GM19240 (cell line): ENCODE results near the gene HCN3.
"Not testable (repeated sequence)": the region's sequence is repeated elsewhere in the genome, so short reads cannot be mapped to it uniquely, and the experiment has no call there.

Experiments used
- DNase-seq: peaks from one replicate; pipeline ENCODE4 v3.0.0; 2011; ENCODE audit warnings: low spot score; ENCODE audit not compliant: insufficient read length

The HCN3 gene

DNA sequence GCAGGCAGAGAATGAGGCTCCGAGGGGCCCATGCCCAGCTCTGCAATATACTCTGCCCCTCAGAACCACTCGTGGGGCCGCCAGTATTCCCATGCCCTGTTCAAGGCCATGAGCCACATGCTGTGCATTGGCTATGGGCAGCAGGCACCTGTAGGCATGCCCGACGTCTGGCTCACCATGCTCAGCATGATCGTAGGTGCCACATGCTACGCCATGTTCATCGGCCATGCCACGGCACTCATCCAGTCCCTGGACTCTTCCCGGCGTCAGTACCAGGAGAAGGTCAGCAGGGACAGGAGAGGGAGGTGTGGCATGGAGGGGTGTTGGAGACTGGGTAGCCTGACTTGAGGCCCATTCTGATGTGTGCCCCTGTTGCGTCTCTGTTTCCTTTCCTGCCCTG lies 7.2 kb downstream of the HCN3 start:
- no peak for DNase-seq

DNA sequence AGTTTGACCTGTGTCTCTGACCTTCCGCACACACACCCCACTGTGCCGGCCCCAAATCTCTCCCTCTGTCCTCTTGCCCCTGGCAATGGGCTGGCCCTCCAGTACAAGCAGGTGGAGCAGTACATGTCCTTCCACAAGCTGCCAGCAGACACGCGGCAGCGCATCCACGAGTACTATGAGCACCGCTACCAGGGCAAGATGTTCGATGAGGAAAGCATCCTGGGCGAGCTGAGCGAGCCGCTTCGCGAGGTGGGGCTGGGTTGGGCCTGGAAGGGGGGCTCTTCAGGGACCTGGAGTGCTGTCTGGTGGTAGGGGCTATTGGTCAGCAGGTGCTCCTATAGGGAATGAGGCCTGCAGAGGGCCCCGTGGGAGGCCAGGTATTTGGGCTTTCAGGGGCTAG lies 7.8 kb downstream of the HCN3 start:
- DNase-seq, result no peak

DNA sequence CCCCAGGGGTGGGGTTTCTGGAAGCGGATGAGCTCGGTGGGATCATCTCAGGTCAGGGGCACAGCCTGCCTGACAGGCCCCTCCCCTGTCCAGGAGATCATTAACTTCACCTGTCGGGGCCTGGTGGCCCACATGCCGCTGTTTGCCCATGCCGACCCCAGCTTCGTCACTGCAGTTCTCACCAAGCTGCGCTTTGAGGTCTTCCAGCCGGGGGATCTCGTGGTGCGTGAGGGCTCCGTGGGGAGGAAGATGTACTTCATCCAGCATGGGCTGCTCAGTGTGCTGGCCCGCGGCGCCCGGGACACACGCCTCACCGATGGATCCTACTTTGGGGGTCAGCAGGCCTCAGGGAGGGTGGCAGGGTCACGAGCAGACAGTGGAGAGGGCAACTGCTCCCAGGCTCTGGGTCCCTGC lies 8.4 kb downstream of the HCN3 start:
- DNase-seq, result no peak

DNA sequence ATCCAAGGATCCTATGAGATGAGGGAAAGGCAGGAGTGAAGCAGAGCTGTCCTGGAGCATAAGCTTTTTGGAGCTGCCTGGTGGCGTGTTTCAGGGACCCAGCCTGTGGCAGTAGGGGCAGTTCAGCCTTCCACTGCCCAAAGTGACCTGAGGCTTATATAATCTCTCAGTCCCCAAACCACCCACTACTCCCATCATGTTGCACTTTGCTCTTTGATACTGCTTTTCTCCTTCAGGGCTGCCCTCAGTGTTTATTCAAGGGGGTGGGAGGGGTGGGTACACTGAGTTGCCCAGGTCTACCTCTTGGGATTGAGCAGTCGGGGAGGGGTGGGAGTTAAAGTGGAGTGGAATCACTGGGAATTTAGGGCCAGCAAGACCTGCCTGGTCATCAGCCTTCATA lies 9.3 kb downstream of the HCN3 start:
- DNase-seq, result no peak

DNA sequence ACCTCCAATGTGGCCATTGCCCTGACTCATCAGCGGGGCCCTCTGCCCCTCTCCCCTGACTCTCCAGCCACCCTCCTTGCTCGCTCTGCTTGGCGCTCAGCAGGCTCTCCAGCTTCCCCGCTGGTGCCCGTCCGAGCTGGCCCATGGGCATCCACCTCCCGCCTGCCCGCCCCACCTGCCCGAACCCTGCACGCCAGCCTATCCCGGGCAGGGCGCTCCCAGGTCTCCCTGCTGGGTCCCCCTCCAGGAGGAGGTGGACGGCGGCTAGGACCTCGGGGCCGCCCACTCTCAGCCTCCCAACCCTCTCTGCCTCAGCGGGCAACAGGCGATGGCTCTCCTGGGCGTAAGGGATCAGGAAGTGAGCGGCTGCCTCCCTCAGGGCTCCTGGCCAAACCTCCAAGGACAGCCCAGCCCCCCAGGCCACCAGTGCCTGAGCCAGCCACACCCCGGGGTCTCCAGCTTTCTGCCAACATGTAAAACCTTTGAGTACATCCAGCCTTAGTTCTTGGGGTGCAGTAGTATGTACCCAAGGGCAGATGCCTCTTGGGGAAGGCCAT lies 10.8 kb downstream of the HCN3 start:
- DNase-seq, result no peak

GRCh38 chr1:155291006-155291405 lies 13.7 kb downstream of the HCN3 start:
- DNase-seq, result not testable (repeated sequence)

GRCh38 chr1:155293086-155293749 lies 16.0 kb downstream of the HCN3 start:
- no peak for DNase-seq

GRCh38 chr1:155294520-155295182 lies 17.4 kb downstream of the HCN3 start:
- DNase-seq, result no peak

- no peak for DNase-seq
Observed at GRCh38 chr1:155295183-155295941, 18.1 kb downstream of the HCN3 start.

DNA sequence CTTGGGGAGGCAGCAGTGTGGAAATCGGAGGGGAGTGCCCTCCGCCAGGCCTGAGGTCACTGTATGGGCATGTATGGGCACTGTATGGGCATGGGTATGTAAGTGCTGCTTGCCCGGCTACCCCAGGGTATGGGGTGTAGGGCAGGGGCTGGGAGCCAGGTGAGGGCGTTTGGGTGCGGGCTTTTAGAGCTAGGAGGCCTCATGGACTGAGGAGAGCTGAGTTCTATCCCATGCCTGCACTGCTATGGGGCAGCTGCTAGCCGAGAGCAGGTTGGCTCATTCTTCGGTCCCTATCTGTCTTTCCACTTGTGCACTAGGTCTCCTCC lies 18.6 kb downstream of the HCN3 start:
- no peak for DNase-seq

- DNase-seq, result no peak
Observed at GRCh38 chr1:155296661-155297060, 19.4 kb downstream of the HCN3 start.

- no peak for DNase-seq
Observed at GRCh38 chr1:155297384-155297783, 20.1 kb downstream of the HCN3 start.

DNA sequence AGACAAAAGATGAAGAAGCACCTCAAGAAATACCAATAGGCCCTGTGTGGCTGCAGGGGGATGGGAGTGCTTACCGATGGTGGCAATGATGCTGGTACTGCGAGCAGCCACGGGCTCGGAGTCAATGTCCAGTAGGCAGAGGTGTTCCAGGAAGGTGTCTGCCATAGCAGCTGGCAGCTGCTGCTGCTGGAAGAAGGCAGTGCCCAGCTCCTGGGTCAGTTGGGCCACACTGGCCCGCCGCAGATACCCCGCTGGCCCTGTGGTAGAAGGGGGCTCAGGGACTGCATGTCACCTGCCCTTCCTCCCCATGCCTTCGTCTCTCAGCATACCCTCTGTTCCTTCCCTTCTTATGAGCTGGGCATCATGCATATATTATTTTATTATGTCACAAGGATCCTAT lies 22.8 kb downstream of the HCN3 start:
- DNase-seq, result no peak

DNA sequence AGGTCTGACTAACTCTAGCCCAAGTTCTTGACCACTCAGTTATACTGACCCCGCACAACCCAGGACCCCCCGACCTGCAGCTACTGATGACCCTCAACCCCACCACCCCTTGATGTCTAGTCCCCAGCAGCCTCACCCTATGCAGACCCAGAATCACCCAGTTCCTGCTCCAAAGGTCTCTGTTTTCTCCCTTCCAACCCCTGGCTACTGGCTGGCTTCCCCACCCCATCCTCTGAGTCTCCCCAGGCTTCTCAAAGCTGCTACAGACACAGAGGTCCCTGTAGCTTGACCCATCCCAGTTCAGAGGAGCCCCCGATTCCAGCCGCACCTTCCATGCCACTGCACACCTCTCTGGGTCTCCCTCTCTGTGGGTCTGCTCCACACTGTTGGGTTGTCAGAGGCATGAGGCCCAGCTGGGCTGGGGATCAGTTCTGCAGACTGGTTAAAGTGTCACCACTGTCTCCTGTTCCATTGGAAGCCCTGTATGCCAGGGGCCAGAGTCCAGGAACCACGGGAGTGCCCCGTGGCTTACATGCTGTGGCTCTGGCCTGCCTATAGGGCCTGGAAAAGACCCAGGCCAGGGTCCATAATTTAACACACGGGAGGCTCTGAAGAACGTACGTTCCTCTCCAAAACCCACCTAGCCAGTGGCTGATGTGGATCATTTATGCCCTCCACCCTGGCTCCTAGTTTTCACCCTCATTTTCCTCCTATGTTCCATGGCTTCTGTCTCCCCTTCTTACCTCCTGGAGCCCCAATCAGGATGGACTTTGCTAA lies 23.5 kb downstream of the HCN3 start:
- no peak for DNase-seq

GRCh38 chr1:155301342-155301841 lies 24.1 kb downstream of the HCN3 start, which contains the start of gene PKLR:
Gene PKLR (minus strand): TSS chr1:155301438. CDS start chr1:155301395, 43 bp downstream.
- no peak for DNase-seq

DNA sequence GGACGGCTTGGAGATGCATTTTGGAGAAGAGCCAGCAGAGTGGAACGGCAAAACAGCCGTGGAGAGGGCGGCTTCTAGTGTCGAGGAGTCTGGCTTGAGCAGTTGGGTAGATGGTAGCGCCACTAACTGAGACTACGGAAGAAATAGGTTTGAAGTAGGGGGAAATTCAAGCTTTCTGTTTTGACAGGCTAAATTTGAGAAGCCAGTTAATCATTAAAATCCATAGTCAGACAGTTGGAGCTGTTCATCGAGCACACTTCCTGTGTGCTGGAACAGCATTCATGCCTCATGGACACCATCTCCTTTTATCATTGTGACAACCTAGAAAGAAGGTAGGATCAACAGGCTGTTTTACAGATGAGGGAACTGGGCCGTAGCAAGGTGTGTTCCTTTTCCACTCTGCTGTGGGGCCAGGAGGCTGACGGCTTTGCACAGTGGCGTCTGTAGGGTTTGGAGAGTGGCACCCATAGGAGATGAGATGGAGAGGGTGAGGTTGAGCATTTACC lies 27.3 kb downstream of the HCN3 start:
- no peak for DNase-seq

GRCh38 chr1:155305881-155306391 lies 28.7 kb downstream of the HCN3 start:
- no peak for DNase-seq

GRCh38 chr1:155307247-155307740 lies 30.0 kb downstream of the HCN3 start:
- no peak for DNase-seq

GRCh38 chr1:155308493-155309422 lies 31.5 kb downstream of the HCN3 start, which contains the start of gene FDPS:
Gene FDPS (plus strand): TSS chr1:155308866. CDS start chr1:155309790, 924 bp downstream.
- DNase-seq, result peak; percentile 94
